Sciatic nerve (tissue), 2 donors: Measurements from ENCODE around the gene NKX1-1. TPM values are rescaled to one million over a fixed set of nuclear protein-coding genes. Genes with fewer than 3 reads are reported as not detected.
"Not testable (repeated sequence)": the region's sequence is repeated elsewhere in the genome, so short reads cannot be mapped to it uniquely, and the experiment has no call there.

ENCODE experiments used
- ATAC-seq: fragments of 200-7000 bp; cut with Tn5 transposase; one replicate; pipeline ENCODE4 v1.9.1; 2020; ENCODE audit warnings: mild to moderate bottlenecking, moderate library complexity
- DNase-seq: peaks from one replicate; pipeline ENCODE4 v3.0.0-alpha.2; 2020; ENCODE audit warnings: low spot score
- intact Hi-C: fragments of 100-400 bp; cut with DNase I; formaldehyde crosslinking; loops from one replicate; pipeline ENCODE4 v1.14.2; 2022
- total RNA-seq: library from RNA; stranded (reverse); fragmentation: NEBNext Ultra II Directional; extraction: Animal tissue kit (Norgen Biotek cat#: 25700); gene quantifications from one replicate; pipeline ENCODE4 v1.2.1, GENCODE V29; 2021
- donor health status: DM: no; HTN: no; CAD: no.
- donor health status: DM: no; HTN: no; CAD: no.

The NKX1-1 gene
- total RNA-seq, 1 donor from 2014 or later: not detected

- ATAC-seq: no peak
- intact Hi-C loops: no loop called here
- peak; percentile 36 for DNase-seq
These were observed 10.1 kb downstream of the NKX1-1 start for GRCh38 chr4:1395941-1396805.

GRCh38 chr4:1395389-1395820 is 10.8 kb downstream of the NKX1-1 start:
- ATAC-seq, intact Hi-C loops, DNase-seq: not testable (repeated sequence)

GRCh38 chr4:1394554-1395388 is 11.5 kb downstream of the NKX1-1 start:
- DNase-seq, ATAC-seq, intact Hi-C loops: not testable (repeated sequence)

- no peak for ATAC-seq
- intact Hi-C loops: no loop called here
- no peak for DNase-seq
These were observed 12.4 kb downstream of the NKX1-1 start for GRCh38 chr4:1393866-1394265.

GRCh38 chr4:1393363-1393762 is 12.9 kb downstream of the NKX1-1 start:
- DNase-seq, ATAC-seq, intact Hi-C loops: not testable (repeated sequence)

GRCh38 chr4:1385373-1386340 is 20.6 kb downstream of the NKX1-1 start:
- DNase-seq (peak; percentile 50), ATAC-seq (no peak)
- intact Hi-C loops: no loop called here

- DNase-seq (peak; percentile 45), ATAC-seq (peak; percentile 34)
- intact Hi-C loops: no loop called here
These were observed 21.4 kb downstream of the NKX1-1 start for GRCh38 chr4:1384675-1385372.

GRCh38 chr4:1383728-1384591 is 22.3 kb downstream of the NKX1-1 start:
- DNase-seq (peak; percentile 53), ATAC-seq (no peak)
- intact Hi-C loops: no loop called here

- ATAC-seq: peak; percentile 21
- intact Hi-C loops: no loop called here
- peak; percentile 47 for DNase-seq
These were observed 23.2 kb downstream of the NKX1-1 start for GRCh38 chr4:1382776-1383727.

- intact Hi-C loops: no loop called here
- DNase-seq: peak; percentile 51
- ATAC-seq: no peak
These were observed 24.2 kb downstream of the NKX1-1 start for GRCh38 chr4:1381944-1382541.

GRCh38 chr4:1381181-1381621 is 25.0 kb downstream of the NKX1-1 start:
- DNase-seq (peak; percentile 34), ATAC-seq (no peak)
- intact Hi-C loops: no loop called here

GRCh38 chr4:1380368-1381151 is 25.7 kb downstream of the NKX1-1 start:
- DNase-seq: peak; percentile 51
- intact Hi-C loops: no loop called here
- no peak for ATAC-seq

GRCh38 chr4:1379801-1380331 is 26.4 kb downstream of the NKX1-1 start:
- ATAC-seq (no peak), DNase-seq (no peak)
- intact Hi-C loops: no loop called here

GRCh38 chr4:1379351-1379781 is 26.9 kb downstream of the NKX1-1 start:
- ATAC-seq (no peak), DNase-seq (peak; percentile 51)
- intact Hi-C loops: no loop called here
